Peyer's patch (tissue), 4 donors: Measurements from ENCODE around the gene PGBD2.

Experiments
- CTCF ChIP-seq, 6 experiments: fragments of 450-650 bp in 4 of 6; fragments of 200-600 bp in 2 of 6; sonication (generic) in 1 of 6; IDR thresholded peaks; one replicate each; pipeline ENCODE4 v1.5.1; 2017 to 2019; ENCODE audit warnings: antibody characterized with exemption in 6 of 6, mild to moderate bottlenecking in 3 of 6, moderate library complexity in 1 of 6
- POLR2A ChIP-seq, 2 donors: fragments of 450-650 bp; IDR thresholded peaks; one replicate each; pipeline ENCODE4 v1.5.1; 2017; ENCODE audit warnings: antibody characterized with exemption in 2 of 2, mild to moderate bottlenecking in 2 of 2, moderate library complexity in 2 of 2

GRCh38 chr1:248873993-248874533 lies 32.0 kb upstream of the PGBD2 start:
- TF ChIP-seq CTCF (IDR thresholded peaks at IDR 0.05) (peak in 1 of 6 experiments; percentile 16), POLR2A (IDR thresholded peaks at IDR 0.05) (peak in 1 of 2 donors; percentile 2)
